Ishikawa (cell line): Measurements from ENCODE around the gene MMS19.

Source experiments
- CEBPB ChIP-seq: IDR thresholded peaks from 2 replicates; pipeline ENCODE4 v1.6.1; 2012
- CREB1 ChIP-seq: IDR thresholded peaks from 2 replicates; pipeline ENCODE4 v1.6.1; 2012; ENCODE audit warnings: low read depth
- EP300 ChIP-seq: IDR thresholded peaks from 2 replicates; pipeline ENCODE4 v1.6.1; 2012; ENCODE audit warnings: borderline replicate concordance
- FOXM1 ChIP-seq: IDR thresholded peaks from 2 replicates; pipeline ENCODE4 v1.6.1; 2012; ENCODE audit warnings: low read depth, borderline replicate concordance
- MAX ChIP-seq: IDR thresholded peaks from 2 replicates; pipeline ENCODE4 v1.6.1; 2012
- NFIC ChIP-seq: IDR thresholded peaks from 2 replicates; pipeline ENCODE4 v1.6.1; 2012
- RAD21 ChIP-seq: IDR thresholded peaks from 2 replicates; pipeline ENCODE4 v1.6.1; 2012; ENCODE audit warnings: low read depth
- REST ChIP-seq: IDR thresholded peaks from 2 replicates; pipeline ENCODE4 v1.6.1; 2012; ENCODE audit warnings: low read depth, mild to moderate bottlenecking
- TAF1 ChIP-seq: IDR thresholded peaks from 2 replicates; pipeline ENCODE4 v1.6.1; 2012; ENCODE audit warnings: low read depth, mild to moderate bottlenecking
- TCF12 ChIP-seq: IDR thresholded peaks from 2 replicates; pipeline ENCODE4 v1.6.1; 2012; ENCODE audit warnings: low read depth
- TEAD4 ChIP-seq: IDR thresholded peaks from 2 replicates; pipeline ENCODE4 v1.6.1; 2012
- YY1 ChIP-seq: IDR thresholded peaks from 2 replicates; pipeline ENCODE4 v1.6.1; 2012; ENCODE audit warnings: low read depth
- ZBTB7A ChIP-seq: IDR thresholded peaks from 2 replicates; pipeline ENCODE4 v1.6.1; 2012; ENCODE audit warnings: low read depth

- TF ChIP-seq EP300 (no peak), REST (no peak), CREB1 (no peak), TEAD4 (no peak), YY1 (no peak), FOXM1 (no peak), CEBPB (no peak), NFIC (no peak), RAD21 (no peak), TCF12 (no peak), MAX (no peak), TAF1 (no peak), ZBTB7A (no peak)
Measured at GRCh38 chr10:97531401-97531986, 33.3 kb upstream of the MMS19 start.
